ENCODE results near the gene NHLH1.

NHLH1 gene

DNA sequence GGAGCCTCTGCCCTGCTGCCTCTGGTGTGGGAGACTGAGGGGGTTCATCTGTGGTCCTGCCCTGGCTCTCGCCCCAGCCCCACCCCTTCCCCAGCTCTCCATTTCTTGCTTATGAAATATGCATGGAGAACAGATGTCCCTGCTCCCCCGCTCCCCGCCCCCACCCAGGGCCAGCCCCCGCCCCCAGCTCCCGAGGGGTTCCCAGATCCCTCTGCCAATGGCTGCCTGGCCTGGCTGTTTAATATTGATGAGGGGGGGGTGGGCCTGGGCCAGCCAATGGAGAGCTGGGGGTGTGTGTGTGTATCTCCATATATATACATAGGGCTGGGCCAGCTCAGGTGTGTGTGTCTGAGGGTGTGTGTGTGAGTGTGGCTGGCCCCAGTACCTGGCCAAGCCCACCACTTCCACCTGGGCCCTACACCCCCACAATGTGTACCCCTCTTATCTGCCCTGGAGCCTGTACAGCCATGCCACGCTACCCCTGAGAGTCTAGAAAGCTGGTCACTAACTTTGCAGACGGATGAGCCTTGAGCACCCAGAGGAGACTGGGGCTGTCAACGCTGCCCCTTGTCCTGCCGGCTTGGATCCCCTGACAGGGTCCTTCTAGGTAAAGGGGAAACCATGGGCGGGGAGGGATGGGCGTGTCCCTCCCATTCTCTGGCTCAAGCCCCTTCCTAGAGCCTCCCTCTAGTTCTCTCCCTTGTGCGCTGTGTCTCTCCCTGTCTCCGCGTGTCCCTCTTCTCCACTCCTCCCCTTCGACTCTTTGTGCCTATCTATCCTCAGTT, at the start of gene NHLH1:
TSS of gene NHLH1 (plus strand) at position 341 of the 785 bp plus-strand sequence. CDS start 3,661 bp downstream, outside the sequence.
- no peak within 1 kb of the TSS for H3K9ac ChIP-seq (ENCODE audit: low read length)
- H3K4me1 ChIP-seq (ENCODE audit: low read length) = no peaks in the 10 kb centered on the region
- TF ChIP-seq EZH2phosphoT487 (IDR thresholded peaks at IDR 0.05; ENCODE audit: low read length) = no peak
- TF ChIP-seq, protein P1, sequence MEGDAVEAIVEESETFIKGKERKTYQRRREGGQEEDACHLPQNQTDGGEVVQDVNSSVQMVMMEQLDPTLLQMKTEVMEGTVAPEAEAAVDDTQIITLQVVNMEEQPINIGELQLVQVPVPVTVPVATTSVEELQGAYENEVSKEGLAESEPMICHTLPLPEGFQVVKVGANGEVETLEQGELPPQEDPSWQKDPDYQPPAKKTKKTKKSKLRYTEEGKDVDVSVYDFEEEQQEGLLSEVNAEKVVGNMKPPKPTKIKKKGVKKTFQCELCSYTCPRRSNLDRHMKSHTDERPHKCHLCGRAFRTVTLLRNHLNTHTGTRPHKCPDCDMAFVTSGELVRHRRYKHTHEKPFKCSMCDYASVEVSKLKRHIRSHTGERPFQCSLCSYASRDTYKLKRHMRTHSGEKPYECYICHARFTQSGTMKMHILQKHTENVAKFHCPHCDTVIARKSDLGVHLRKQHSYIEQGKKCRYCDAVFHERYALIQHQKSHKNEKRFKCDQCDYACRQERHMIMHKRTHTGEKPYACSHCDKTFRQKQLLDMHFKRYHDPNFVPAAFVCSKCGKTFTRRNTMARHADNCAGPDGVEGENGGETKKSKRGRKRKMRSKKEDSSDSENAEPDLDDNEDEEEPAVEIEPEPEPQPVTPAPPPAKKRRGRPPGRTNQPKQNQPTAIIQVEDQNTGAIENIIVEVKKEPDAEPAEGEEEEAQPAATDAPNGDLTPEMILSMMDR (IDR thresholded peaks at IDR 0.05; ENCODE audit: low read length) = no peak
- TF ChIP-seq EZH2 (optimal IDR thresholded peaks at IDR 0.05; ENCODE audit: low read depth, low read length) = no peak
- no peaks in the 10 kb centered on the region for H3K79me2 ChIP-seq (ENCODE audit: low read length)
- H3F3A ChIP-seq (ENCODE audit: insufficient read depth, low read length) = no peaks in the 10 kb centered on the region
- H3K9me2 ChIP-seq (replicated peaks; ENCODE audit: insufficient read depth, low read length) = no peaks in the 10 kb centered on the region
- H3K27ac ChIP-seq (ENCODE audit: low read length) = no peak within 1 kb of the TSS
- no peak for DNase-seq
- H3K9me3 ChIP-seq (replicated peaks; ENCODE audit: insufficient read depth, low read length) = no peaks in the 10 kb centered on the region
- no peaks in the 10 kb centered on the region for H3K27me3 ChIP-seq (replicated peaks; ENCODE audit: insufficient read depth, low read length)
- no peak within 1 kb of the TSS for H3K4me2 ChIP-seq (ENCODE audit: low read depth, low read length)
- no peak within 1 kb of the TSS for H3K4me3 ChIP-seq (ENCODE audit: low read length)
- no peaks in the 10 kb centered on the region for H4K20me1 ChIP-seq (ENCODE audit: insufficient read depth, low read length)
- H2AFZ ChIP-seq (ENCODE audit: low read length) = no peak within 1 kb of the TSS
- no peaks in the 10 kb centered on the region for H3K36me3 ChIP-seq (replicated peaks; ENCODE audit: insufficient read depth, low read length)

DNA sequence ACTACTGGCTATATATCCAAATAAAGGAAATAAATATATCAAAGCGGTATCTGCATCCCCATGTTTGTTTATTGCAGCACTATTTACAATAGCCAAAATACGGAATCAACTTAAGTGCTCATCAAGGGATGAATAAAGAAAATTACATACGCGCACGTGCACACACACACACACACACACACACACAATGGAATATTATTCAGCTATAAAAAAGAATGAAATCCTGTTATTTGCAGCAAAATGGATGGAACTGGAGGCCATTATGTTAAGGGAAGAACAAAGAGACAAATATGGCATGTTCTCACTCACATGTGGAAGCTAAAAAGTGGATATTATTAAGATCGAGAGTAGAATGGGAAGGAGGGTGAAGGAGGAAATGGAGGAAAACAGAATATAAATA, 44.0 kb upstream of the NHLH1 start:
- TF ChIP-seq, protein P1 (IDR thresholded peaks at IDR 0.05; ENCODE audit: low read length) = no peak
- TF ChIP-seq EZH2 (optimal IDR thresholded peaks at IDR 0.05; ENCODE audit: low read depth, low read length) (no peak), EZH2phosphoT487 (IDR thresholded peaks at IDR 0.05; ENCODE audit: low read length) (no peak)
- Histone ChIP-seq H3K79me2 (ENCODE audit: low read length) (peaks cover 40% of the 10 kb centered on the region), H3K4me1 (ENCODE audit: low read length) (no peaks in the 10 kb centered on the region), H3K27me3 (replicated peaks; ENCODE audit: insufficient read depth, low read length) (no peaks in the 10 kb centered on the region), H3K9me2 (replicated peaks; ENCODE audit: insufficient read depth, low read length) (no peaks in the 10 kb centered on the region), H3K4me2 (ENCODE audit: low read depth, low read length) (no peak overlapping the region), H3K4me3 (ENCODE audit: low read length) (no peak overlapping the region), H4K20me1 (ENCODE audit: insufficient read depth, low read length) (no peaks in the 10 kb centered on the region), H2AFZ (ENCODE audit: low read length) (no peak overlapping the region), H3K9ac (ENCODE audit: low read length) (no peak overlapping the region), H3K9me3 (replicated peaks; ENCODE audit: insufficient read depth, low read length) (no peaks in the 10 kb centered on the region), H3F3A (ENCODE audit: insufficient read depth, low read length) (no peaks in the 10 kb centered on the region), H3K27ac (ENCODE audit: low read length) (no peak overlapping the region), H3K36me3 (replicated peaks; ENCODE audit: insufficient read depth, low read length) (peaks cover 25% of the 10 kb centered on the region; the same call in 1 of the 2 replicates)
- no peak for DNase-seq

DNA sequence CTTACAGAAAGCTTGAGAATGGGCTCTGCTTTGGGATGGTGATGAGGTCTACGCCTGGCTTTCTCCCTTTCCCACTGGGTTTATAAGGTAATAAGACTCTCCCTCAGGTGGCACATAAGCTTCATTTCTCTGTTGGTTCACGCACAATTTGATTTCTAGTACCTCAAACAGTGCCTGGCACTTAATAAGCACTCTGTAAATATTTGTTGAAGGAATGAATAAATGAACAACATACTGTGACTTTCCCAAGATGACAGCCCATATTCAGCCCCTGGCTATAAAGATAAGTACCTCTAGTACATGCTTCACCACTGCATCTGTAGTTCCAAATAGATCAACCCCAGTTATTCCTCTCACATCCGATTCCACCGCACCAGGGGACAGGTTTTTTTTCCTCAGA, 41.6 kb upstream of the NHLH1 start:
- H3K79me2 ChIP-seq (ENCODE audit: low read length) = peaks cover 27% of the 10 kb centered on the region
- no peak for DNase-seq

More for the DNA sequence above, 41.6 kb upstream of the NHLH1 start:
- H3K9me3 ChIP-seq (replicated peaks; ENCODE audit: insufficient read depth, low read length) = no peaks in the 10 kb centered on the region
- no peaks in the 10 kb centered on the region for H4K20me1 ChIP-seq (ENCODE audit: insufficient read depth, low read length)
- no peak for TF ChIP-seq EZH2 (optimal IDR thresholded peaks at IDR 0.05; ENCODE audit: low read depth, low read length)
- no peak for TF ChIP-seq EZH2phosphoT487 (IDR thresholded peaks at IDR 0.05; ENCODE audit: low read length)
- TF ChIP-seq, protein P1 (IDR thresholded peaks at IDR 0.05; ENCODE audit: low read length) = no peak
- no peak overlapping the region for H3K9ac ChIP-seq (ENCODE audit: low read length)
- H3K9me2 ChIP-seq (replicated peaks; ENCODE audit: insufficient read depth, low read length) = no peaks in the 10 kb centered on the region
- peaks cover 23% of the 10 kb centered on the region; the same call in 1 of the 2 replicates for H3K36me3 ChIP-seq (replicated peaks; ENCODE audit: insufficient read depth, low read length)
- no peaks in the 10 kb centered on the region for H3F3A ChIP-seq (ENCODE audit: insufficient read depth, low read length)
- no peaks in the 10 kb centered on the region for H3K4me1 ChIP-seq (ENCODE audit: low read length)
- H3K4me2 ChIP-seq (ENCODE audit: low read depth, low read length) = no peak overlapping the region
- no peak overlapping the region for H2AFZ ChIP-seq (ENCODE audit: low read length)
- H3K27ac ChIP-seq (ENCODE audit: low read length) = no peak overlapping the region
- H3K4me3 ChIP-seq (ENCODE audit: low read length) = no peak overlapping the region
- no peaks in the 10 kb centered on the region for H3K27me3 ChIP-seq (replicated peaks; ENCODE audit: insufficient read depth, low read length)
